HG03196 (cell line): ENCODE results near the gene ADORA2B.

Source experiments
- ATAC-seq: cut with Tn5 transposase; IDR thresholded peaks from one replicate; pipeline ENCODE4 v1.9.1; 2021; ENCODE audit not compliant: unreplicated experiment

Gene ADORA2B

DNA sequence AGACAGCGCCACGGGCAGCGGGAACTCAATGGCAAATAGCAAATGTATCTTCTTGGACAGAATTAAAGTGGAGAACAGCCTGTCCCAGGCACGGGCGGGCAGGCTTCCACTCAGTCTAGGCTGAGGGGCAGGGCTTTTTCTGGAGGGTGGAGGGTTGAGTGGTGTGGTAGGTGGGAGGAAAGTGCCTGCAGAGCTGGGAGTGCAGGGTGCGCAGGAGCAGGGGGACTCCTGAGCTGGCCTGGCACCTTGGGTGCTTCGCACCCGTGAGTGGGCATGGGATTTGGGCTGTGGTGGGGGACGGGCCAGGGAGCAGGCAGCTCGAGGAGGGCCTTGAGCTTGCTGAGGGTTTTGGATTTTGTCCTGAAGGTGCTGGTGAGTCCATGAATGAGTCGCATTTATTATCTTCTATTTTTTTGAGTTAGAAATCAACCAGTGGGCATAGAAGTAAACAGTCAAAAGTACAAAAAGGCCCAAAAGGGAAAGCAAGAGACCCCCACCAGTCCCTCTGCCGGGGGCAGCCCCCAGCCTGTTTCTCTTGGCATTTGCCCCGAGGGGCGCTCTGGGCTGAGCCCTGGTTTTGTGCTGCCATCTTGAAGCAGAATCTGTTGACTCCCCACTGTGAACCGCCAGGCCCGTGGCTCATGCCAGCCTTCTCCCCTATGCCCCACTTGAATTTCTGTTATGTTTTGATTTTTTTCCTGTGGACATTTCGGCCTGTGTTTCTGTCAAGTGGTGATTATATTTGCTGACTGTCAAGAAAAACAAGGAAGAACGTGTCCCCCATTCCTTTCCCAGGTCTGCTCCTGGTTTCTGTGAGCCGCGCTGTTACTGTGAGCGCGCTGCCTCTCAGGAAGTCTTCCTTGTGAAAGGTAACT, 8.2 kb downstream of the ADORA2B start:
- no peak for ATAC-seq

DNA sequence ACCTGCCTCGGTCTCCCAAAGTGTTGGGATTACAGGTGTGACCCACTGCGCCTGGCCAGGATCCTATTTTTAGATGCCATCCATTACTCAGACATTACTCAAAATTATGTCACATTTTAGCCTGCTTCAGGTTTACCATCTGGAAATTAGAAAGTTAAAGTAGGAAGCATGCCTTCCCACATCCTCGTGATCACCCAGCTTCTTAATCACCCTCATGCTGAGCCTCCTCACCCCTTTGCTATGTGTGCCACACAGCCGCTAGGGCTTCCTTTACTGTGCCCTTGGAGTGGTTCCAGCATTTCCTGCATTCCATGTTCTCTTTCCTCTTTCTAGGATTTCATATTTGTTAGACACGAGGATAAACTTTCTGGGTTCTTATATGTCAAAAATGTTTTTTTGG, 9.3 kb downstream of the ADORA2B start:
- no peak for ATAC-seq

DNA sequence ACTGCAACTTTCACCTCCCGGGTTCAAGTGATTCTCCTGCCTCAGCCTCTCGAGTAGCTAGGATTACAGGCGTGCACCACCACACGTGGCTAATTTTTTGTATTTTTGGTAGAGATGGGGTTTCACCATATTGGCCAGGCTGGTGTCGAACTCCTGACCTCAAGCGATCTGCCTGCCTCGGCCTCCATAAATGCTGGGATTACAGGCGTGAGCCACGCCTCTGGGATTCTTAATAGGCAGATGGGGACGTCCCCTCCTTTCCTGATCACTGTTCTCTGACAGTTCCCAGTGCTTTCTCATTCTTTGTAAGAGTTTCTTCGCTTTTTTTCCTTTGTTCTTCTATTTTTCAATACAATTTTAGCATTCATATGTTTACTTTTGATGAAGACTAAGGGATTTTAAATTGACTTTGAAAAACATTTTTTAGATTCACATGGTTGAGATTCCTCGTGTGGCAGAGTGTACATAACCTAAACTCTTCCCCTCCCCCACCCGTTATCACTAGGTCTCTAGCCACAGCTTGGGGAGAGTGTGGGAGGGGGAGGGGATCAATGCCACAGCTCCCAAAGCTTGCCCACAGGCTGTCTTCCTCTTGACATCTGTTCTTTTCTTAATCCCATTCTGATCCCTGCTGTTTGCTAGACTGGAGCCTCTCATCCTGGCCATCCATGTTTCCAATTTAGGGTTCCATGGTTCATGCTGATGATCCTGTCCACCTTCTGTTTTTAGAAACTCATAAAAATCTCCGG, 11.0 kb downstream of the ADORA2B start:
- no peak for ATAC-seq

DNA sequence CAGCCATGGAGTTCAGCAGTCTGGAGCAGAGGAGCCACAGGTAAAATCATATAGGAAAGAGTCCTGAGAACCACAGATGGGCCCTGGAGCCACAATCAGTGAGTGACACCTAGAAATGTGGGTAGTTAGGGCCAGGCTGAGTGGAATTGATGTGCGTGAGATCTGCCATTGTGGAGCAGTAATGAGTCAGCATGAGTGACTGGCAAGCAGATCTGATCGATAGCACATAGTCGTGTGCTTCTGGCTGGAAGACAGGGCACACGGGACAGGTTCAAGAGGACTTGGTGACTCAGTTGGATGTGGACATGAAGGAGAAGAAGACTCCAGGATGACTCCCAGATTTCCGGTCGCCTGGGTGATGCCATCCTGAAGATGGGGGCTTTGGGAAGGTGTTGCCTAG, 12.3 kb downstream of the ADORA2B start:
- ATAC-seq = no peak

DNA sequence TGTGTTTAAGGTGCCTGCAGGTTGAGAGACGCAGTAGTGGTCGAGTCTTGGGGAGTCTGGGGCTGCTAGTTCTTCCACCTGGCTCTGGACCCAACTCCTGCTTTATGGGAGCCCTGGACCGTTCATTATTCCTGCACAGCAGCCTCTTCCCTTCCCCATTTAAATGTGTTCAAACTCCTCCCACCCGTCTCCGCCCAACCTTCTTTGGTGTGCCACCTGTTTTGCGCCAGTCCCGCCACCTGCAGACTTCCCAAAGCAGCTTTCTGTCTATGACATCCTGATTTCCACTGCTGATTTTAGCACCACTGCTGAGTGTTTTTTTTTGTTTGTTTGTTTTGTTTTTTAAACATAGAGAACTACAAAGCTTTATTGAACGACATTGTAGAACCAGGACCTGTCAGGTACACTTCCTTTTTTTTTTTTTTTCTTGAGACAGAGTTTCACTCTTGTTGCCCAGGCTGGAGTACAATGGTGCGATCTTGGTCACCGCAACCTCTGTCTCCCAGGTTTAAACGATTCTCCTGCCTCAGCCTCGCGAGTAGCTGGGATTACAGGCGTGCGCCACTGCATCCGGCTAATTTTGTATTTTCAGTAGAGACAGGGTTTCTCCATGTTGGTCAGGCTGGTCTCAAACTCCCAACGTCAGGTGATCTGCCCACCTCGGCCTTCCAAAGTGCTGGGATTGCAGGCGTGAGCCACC, 12.8 kb downstream of the ADORA2B start:
- no peak for ATAC-seq

DNA sequence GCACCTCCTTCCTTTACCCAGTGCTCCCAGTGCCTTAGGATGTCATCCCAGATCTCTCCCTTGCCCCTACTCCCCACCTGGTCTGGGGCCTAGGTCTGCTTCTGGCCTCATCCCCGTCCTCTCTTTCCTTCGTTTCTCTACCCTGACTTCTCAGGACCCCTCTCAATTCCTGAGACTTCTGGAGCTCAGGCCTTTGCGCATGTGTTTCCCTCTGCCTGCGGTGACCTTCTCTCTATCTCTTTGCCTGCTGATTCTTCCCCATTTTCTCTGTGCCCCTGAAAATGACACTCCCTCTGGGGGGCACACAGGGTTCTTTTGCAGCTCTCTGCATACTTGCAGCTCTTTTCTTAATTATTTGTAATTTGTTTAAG, 13.5 kb downstream of the ADORA2B start:
- ATAC-seq = no peak

DNA sequence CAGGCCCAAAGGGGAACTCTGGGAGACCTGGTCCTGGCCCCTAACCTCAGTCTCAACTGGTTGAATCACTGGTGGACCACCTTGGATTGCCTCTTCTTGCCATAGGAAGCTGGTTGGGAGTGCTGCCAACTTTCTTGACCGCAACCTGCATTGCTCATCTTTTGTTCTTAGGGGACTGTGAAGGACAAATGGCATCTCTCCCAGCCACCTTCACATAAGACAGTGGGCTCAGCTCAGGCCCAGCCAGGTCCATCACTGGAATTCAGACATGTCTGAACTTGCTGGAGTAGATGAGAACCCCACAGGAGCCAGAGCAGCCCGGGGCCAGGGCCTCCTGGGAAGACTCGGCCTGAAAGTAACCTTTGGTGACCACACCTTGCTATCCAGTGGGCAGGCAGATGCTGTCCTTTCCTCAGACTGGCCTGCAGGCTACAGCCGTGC, 18.8 kb downstream of the ADORA2B start:
- no peak for ATAC-seq

DNA sequence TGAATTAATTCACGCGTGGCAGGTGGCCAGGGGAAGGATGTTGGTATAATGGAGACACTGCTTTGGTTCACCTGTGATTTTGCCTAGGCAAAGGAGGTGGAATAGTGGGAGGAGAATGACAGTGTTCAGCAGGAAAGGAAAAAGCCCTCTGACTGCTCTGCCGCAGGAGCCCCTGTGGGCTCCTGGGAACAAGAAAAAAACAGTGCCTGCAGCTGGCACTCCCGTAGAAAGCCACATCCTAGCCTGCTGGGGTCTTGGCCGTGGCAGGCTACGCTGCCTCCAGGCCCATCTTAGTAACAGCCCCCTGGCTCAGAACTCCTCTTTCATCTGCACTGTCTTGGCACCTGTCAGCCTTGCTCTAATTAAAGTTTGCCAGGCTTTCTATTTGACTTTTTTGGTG, 20.6 kb downstream of the ADORA2B start:
- ATAC-seq = no peak

DNA sequence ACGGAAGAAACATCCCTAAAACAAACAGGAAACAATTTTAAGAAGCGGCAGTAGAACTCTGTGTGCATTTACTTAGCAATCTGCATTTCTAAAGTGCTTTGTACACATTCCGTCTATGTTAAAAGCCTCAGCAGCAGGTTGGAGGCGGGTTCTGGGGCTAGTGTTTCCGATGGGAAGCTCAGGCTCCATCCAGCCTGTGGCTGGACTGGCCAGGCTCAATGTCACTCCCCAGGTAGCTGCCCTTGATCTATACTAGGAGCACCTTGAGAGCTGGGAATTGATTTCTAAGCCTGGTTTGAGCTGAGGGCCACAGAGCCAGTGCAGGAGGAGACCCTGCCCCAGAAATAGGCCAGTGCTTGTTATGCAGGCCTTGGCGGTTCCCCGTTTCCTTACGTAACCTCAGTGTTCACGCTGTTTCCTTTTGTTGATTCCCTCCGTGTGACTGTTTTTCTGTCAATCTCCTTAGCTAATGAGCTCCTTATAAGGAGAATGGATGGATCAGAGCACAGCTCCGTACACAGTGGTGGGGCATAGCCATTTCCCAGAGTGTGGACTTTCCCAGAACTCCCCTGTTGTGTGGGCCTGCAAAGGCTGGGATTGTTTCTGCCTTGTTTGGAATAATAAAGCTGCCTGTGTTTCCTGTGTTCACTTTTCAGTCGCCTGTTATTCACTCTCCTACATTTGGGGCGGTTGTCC, 21.4 kb downstream of the ADORA2B start:
- ATAC-seq = no peak

DNA sequence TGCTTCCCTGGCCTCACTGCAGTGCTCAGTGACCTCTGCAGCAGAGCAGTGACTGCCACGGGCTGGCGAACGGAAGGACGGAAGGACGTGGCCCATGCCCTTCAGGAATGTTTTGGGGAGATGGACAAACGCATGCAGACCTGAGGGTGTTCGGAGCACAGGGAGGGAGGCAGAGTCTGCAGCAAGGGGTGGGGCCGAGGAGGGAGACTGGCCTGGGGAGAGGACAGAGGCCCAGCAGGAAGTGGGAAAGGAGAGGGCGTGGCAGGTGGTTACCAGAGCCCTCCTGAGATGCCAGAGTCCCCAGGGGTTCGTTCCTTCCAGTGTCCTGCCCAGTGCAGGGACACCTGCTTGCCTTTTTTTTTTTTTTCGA, 21.9 kb downstream of the ADORA2B start:
- no peak for ATAC-seq

DNA sequence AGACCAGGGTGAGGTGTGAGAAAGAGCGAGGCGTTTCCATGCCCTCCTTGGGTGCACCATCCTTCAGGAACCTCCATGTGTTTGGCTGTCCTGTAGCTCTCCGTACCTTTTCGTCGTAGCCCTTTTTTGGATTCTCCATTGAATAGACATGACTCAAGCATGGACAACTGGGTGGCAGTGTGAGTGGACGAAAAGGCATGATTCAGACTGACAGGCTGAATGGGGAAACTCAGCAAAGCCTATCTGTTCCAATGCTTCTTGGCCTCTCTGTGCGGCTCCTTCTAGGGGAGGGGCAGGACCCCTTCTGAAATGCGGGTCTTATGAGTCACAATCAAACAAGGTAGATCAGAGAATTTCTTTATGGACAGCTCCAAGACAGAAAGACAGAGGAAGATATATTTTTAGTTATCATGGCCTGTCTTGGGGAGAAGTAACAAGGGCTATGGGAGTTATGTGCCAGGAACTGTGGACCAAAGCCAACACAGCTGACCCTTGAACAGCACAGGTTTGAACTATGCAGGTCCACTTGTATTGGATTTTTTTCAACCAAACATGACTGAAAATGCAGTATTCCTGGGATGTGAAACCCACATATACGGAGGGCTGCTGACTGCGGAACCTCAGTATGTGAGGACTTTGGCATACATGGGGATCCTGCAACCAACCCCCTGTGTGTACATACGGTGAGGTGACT, 22.9 kb downstream of the ADORA2B start:
- no peak for ATAC-seq

DNA sequence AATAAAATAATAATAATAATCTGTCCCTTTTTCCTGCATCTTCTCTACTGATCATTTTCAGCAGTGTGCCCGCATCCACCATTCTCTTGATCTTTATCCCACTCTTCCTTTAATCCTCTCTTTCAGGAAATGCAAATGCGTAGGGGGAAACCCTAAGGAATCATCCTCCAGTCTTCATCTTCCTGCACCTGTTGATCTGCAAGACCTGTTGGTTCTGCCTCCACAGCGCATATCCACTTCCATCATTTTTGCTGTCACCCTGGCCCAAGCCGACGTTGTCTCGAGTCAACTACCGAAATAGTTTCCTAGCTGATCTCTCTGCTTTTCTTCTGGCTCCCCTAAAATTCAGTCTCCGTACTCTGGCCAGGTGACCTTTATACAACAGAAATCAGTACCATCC, 24.5 kb downstream of the ADORA2B start:
- no peak for ATAC-seq

DNA sequence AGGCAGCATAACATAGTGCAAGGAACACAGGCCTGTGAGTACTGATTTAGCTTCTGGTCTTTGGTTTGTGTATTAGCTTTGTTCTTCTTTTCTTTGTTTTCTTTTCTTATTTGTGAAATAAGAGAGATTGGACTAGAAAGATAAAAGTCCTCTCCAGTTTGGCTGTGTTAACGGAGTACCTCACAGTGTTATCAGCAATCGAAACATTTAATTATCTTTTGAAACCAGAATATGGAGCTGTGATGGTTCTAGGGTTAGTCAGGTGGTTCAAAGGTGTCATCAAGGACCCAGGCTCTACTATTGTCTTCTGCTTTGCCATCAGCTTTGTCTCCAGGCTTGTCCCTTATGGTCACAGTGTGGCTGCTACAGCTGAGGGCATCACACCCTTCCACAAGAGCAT, 25.6 kb downstream of the ADORA2B start:
- ATAC-seq = no peak

DNA sequence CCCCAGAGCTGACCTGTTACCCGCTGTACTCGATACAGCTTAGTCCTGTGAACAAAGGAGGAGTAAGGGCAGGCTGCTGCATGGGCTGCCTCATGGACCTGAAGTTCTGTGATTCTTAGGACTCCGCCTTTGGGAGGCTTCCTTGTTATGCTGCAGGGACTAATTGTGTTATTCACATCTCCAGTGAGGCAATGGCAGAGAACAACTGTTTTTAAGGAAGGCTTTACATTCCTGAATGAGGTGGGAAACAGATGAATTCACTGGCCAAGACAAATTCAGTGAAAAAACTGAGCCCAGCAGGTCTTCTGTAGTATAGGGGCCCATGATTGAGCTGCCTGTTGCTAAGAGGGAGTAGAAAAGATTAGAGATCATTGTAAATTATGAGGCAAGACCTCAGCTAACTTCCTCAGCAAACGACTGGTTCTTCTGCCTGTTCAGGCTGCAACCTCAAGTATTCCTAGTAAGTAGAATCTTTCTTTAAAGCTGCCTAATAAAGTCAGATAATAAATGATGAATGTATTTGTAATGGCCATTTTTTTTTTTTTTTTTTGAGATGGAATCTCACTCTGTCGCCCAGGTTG, 26.3 kb downstream of the ADORA2B start:
- no peak for ATAC-seq

DNA sequence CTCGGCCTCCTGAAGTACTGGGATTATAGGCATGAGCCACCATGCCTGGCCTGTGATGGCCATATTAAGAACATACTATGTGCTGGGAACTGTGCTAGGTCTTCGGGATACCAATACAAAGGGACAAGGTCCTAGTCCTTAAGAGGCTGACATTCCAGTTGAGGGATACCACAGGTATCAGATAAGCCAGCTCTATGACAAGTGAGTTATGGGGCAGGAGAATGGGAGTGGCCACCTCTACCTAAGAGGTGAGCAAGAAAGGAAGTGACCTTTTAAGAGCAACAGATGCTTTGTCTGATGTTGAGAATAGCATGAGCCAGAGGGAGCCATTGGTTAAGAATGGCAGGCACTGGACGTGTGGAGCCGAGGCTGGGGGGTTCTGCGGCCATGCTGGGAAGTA, 27.0 kb downstream of the ADORA2B start:
- no peak for ATAC-seq

DNA sequence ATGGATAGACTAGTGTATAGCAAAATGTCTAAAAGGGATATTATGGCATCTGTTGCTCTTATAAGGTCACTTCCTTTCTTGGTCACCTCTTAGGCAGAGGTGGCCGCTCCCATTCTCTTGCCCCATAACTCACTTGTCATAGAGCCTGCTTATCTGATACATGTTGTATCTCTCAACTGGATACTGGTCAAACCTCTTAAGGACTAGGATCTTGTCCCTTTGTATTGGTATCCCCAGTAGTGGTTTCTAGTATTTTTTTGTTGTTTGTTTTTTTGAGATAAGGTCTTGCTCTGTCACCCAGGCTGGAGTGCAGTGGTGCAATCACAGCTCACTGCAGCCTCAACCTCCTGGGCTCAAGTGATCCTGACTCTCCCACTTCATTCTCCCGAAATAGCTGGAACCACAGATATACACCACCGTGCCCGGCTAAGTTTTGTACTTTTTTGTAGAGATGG, 27.6 kb downstream of the ADORA2B start:
- ATAC-seq = no peak

DNA sequence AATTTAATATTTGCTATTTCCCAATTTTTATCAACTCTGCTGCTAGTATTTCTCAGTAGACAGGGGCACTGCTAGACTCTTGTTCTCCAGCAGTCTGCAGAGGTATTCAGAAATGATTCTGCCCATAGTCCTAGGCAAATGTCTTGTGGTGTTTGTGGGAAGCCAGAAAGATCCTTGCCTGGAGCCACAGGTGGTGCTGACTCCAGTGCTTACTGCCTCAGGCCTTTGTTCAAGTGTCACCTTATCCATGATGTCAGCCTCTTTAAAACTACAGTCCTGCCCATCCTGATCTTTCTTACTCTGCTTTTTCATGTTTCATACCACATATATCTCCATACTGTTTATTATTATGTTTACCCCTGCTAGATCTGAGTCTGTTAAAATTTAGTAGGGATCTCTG, 28.1 kb downstream of the ADORA2B start:
- ATAC-seq = no peak

DNA sequence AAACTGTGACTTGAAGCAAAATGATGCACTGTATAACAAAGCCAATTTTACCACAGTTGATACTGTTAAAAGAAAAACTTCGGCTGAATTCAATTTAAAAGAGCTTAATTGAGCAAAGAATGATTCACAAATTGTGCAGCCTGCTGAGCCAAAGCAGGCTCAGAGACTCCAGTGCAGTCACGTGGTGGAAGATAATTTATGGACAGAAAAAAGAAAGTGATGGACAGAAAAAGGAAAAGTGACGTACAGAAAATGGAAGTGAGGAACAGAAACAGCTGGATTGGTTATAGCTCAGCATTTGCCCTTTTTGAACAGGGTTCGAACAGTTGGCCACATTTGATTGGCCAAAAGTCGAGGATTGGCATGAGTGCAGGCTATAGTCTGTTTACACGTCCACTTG, 28.9 kb downstream of the ADORA2B start:
- no peak for ATAC-seq

DNA sequence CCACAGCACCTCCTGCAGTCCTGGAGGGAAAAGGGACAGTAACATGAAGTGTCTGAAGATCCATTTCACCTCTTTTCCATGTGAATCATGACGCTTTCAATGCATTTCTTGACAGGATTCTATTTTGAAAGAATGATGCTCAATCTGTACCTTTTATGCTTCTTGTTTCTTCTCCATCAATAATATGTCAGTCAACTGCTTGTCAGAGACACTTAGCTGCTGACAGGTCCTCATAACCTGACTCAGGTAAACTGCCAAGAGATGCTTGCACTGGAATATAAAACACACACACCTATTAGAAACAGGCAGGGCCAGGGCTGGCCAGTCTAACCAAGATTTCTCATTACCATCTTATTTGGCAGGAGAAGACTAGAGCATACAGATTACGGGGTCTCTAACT, 33.0 kb downstream of the ADORA2B start:
- no peak for ATAC-seq

DNA sequence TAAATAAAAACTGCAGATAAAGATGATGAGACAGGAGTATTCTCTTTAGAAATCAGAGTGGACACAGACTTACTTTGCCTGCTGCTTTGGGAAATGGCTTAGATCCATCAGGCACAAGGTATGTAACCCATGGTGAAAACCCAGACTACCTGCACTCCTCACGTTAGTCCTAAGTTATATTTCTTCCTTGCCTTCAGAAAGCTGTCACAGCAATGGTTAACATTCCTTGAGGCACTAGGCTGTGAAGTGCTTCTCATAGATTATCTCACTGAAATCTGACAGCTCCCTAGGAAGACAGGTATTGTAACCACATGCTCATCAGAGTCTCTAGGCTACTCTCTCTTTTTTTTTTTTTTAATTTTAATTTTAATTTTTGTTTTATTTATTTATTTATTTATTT, 33.7 kb downstream of the ADORA2B start:
- no peak for ATAC-seq
